HEK293 (cell line): ENCODE results near the gene GTF2A1.

Experiments
- CTCF ChIA-PET: fragments of 350-600 bp; formaldehyde crosslinking; extraction: SDS; loops from one replicate; lab custom pipeline; 2021; ENCODE audit warnings: antibody characterized with exemption; lab: Yijun Ruan, JAX
- POLR2A ChIA-PET: fragments of 300-600 bp; formaldehyde crosslinking; extraction: SDS; loops from one replicate; lab custom pipeline; 2020; ENCODE audit warnings: antibody characterized with exemption, inconsistent platforms; lab: Yijun Ruan, JAX
- H3K27ac ChIP-seq: fragments of 200-500 bp; sonication (Bioruptor generic); 2 replicates; pipeline ENCODE4 v1.5.1; 2014; ENCODE audit warnings: low read depth, low read length, control low read depth, inconsistent platforms; ENCODE audit errors: extremely low read depth
- H3K36me3 ChIP-seq, 2 experiments: fragments of 200-500 bp in 1 of 2; sonication (Bioruptor generic) in 1 of 2; 1 replicate in 1 of 2; 2 replicates in 1 of 2; pipeline ENCODE4 v1.5.1; 2014 to 2017; ENCODE audit warnings: inconsistent platforms in 2 of 2, low read length in 2 of 2; ENCODE audit not compliant: control insufficient read depth in 2 of 2, insufficient read depth in 1 of 2
- H3K4me1 ChIP-seq: fragments of 200-500 bp; sonication (Bioruptor generic); 2 replicates; pipeline ENCODE4 v1.5.1; 2014; ENCODE audit warnings: mild to moderate bottlenecking, low read length, inconsistent platforms; ENCODE audit not compliant: control insufficient read depth, insufficient read depth
- H3K4me3 ChIP-seq: 2 replicates; pipeline ENCODE4 v1.5.1; 2011; ENCODE audit warnings: low read depth, mild to moderate bottlenecking, control low read depth, low read length, moderate library complexity
- H3K9me3 ChIP-seq: fragments of 200-500 bp; sonication (Bioruptor generic); 2 replicates; pipeline ENCODE4 v1.5.1; 2014; ENCODE audit warnings: low read depth, low read length, inconsistent platforms; ENCODE audit not compliant: control insufficient read depth, insufficient read depth
- GLI2 ChIP-seq: fragments of 450-650 bp; formaldehyde crosslinking; IDR thresholded peaks from 2 replicates; pipeline ENCODE4; 2017; ENCODE audit warnings: missing biosample characterization, missing genetic modification characterization, low read depth, borderline replicate concordance
- GLI4 ChIP-seq: fragments of 450-650 bp; formaldehyde crosslinking; IDR thresholded peaks from 2 replicates; pipeline ENCODE4 v1.5.1; 2016; ENCODE audit warnings: missing biosample characterization, missing genetic modification characterization
- HOXC10 ChIP-seq: sonication (generic); formaldehyde crosslinking; IDR thresholded peaks from 2 replicates; pipeline ENCODE4 v1.8.1; 2023; ENCODE audit warnings: mild to moderate bottlenecking, missing genetic modification reagents
- KLF10 ChIP-seq: fragments of 450-650 bp; IDR thresholded peaks from 2 replicates; pipeline ENCODE4 v1.5.1; 2018; ENCODE audit warnings: missing biosample characterization, mild to moderate bottlenecking, missing genetic modification characterization
- SCRT1 ChIP-seq: fragments of 450-650 bp; formaldehyde crosslinking; IDR thresholded peaks from 2 replicates; pipeline ENCODE4 v1.5.1; 2016; ENCODE audit warnings: missing biosample characterization, missing genetic modification characterization, borderline replicate concordance
- ZNF133 ChIP-seq: fragments of 450-650 bp; formaldehyde crosslinking; IDR thresholded peaks from 2 replicates; pipeline ENCODE4 v1.5.1; 2016; ENCODE audit warnings: missing biosample characterization, missing genetic modification characterization
- ZNF184 ChIP-seq: fragments of 450-650 bp; IDR thresholded peaks from 2 replicates; pipeline ENCODE4 v1.5.1; 2018; ENCODE audit warnings: missing biosample characterization, mild to moderate bottlenecking, missing genetic modification characterization
- ZNF239 ChIP-seq: fragments of 450-650 bp; formaldehyde crosslinking; IDR thresholded peaks from 2 replicates; pipeline ENCODE4 v1.5.1; 2016; ENCODE audit warnings: missing biosample characterization, missing genetic modification characterization
- ZNF311 ChIP-seq: fragments of 450-650 bp; formaldehyde crosslinking; IDR thresholded peaks from 2 replicates; pipeline ENCODE4 v1.5.1; 2017; ENCODE audit warnings: missing biosample characterization, missing genetic modification characterization, borderline replicate concordance
- ZNF324 ChIP-seq: fragments of 450-650 bp; formaldehyde crosslinking; IDR thresholded peaks from 2 replicates; pipeline ENCODE4 v1.5.1; 2016; ENCODE audit warnings: missing biosample characterization, missing genetic modification characterization
- ZNF350 ChIP-seq: fragments of 450-650 bp; formaldehyde crosslinking; IDR thresholded peaks from 2 replicates; pipeline ENCODE4 v1.5.0; 2017; ENCODE audit warnings: missing biosample characterization, mild to moderate bottlenecking, missing genetic modification characterization
- ZNF366 ChIP-seq: fragments of 450-650 bp; formaldehyde crosslinking; conservative IDR thresholded peaks from 2 replicates; pipeline ENCODE4 v1.5.1; 2016; ENCODE audit warnings: missing biosample characterization, missing genetic modification characterization
- ZNF513 ChIP-seq: fragments of 450-650 bp; IDR thresholded peaks from 2 replicates; pipeline ENCODE4 v1.5.1; 2018; ENCODE audit warnings: missing biosample characterization, missing genetic modification characterization
- ZNF521 ChIP-seq: fragments of 450-650 bp; formaldehyde crosslinking; IDR thresholded peaks from 2 replicates; pipeline ENCODE4 v1.5.1; 2017; ENCODE audit warnings: missing biosample characterization, mild to moderate bottlenecking, missing genetic modification characterization
- ZNF529 ChIP-seq: fragments of 450-650 bp; formaldehyde crosslinking; IDR thresholded peaks from 2 replicates; pipeline ENCODE4 v1.5.1; 2017; ENCODE audit warnings: missing genetic modification characterization, missing biosample characterization; ENCODE audit not compliant: insufficient replicate concordance
- ZNF621 ChIP-seq: fragments of 450-650 bp; formaldehyde crosslinking; IDR thresholded peaks from 2 replicates; pipeline ENCODE4 v1.5.1; 2017; ENCODE audit warnings: missing biosample characterization, missing genetic modification characterization
- ZNF626 ChIP-seq: fragments of 450-650 bp; sonication (Bioruptor Pico); formaldehyde crosslinking; IDR thresholded peaks from 2 replicates; pipeline ENCODE4 v1.5.1; 2018; ENCODE audit warnings: missing biosample characterization, missing genetic modification characterization, inconsistent platforms
- ZNF701 ChIP-seq: fragments of 450-650 bp; formaldehyde crosslinking; IDR thresholded peaks from 2 replicates; pipeline ENCODE4 v1.5.1; 2016; ENCODE audit warnings: missing biosample characterization, missing genetic modification characterization
- ZNF785 ChIP-seq: fragments of 450-650 bp; formaldehyde crosslinking; IDR thresholded peaks from 2 replicates; pipeline ENCODE4 v1.5.1; 2016; ENCODE audit warnings: missing biosample characterization, missing genetic modification characterization
- ZNF792 ChIP-seq: fragments of 450-650 bp; formaldehyde crosslinking; IDR thresholded peaks from 2 replicates; pipeline ENCODE4 v1.5.1; 2016; ENCODE audit warnings: missing biosample characterization, missing genetic modification characterization
- TF ChIP-seq, protein P1 (sequence below): fragments of 450-650 bp; formaldehyde crosslinking; IDR thresholded peaks from 2 replicates; pipeline ENCODE4 v1.5.1; 2016; ENCODE audit warnings: missing biosample characterization, missing genetic modification characterization
- TF ChIP-seq, protein P2 (sequence below): fragments of 450-650 bp; formaldehyde crosslinking; IDR thresholded peaks from 2 replicates; pipeline ENCODE4 v1.5.0; 2017; ENCODE audit warnings: missing biosample characterization, missing genetic modification characterization, borderline replicate concordance

Gene GTF2A1

GRCh38 chr14:81161088-81161487, 59.7 kb downstream of the GTF2A1 start:
- CTCF ChIA-PET, result interaction anchor here (0.7 to 5.4 kb wide), 3 partner anchors 10 to 164 kb away, joined by 4 to 45 read pairs (median 7); no protein-coding TSS in a partner anchor

GRCh38 chr14:81157431-81157830, 63.3 kb downstream of the GTF2A1 start:
- H3K36me3 ChIP-seq, result no peaks in the 10 kb centered on the region
- H3K9me3 ChIP-seq, result no peaks in the 10 kb centered on the region
- H3K4me1 ChIP-seq, result no peaks in the 10 kb centered on the region
- no peak overlapping the region for H3K4me3 ChIP-seq
- ChIA-PET POLR2A (no interaction called here), CTCF (interaction anchor here (1.0 to 1.6 kb wide), 4 partner anchors 13 to 307 kb away, joined by 3 to 6 read pairs (median 4); no protein-coding TSS in a partner anchor)
- TF ChIP-seq HOXC10 (CRISPR knock-in tag), result no peak
- no peak for TF ChIP-seq ZNF350 (tag by site-specific recombination)
- TF ChIP-seq ZNF529, result no peak
- TF ChIP-seq ZNF239 (tag by site-specific recombination), result no peak
- no peak for TF ChIP-seq ZNF785 (tag by site-specific recombination)
- no peak for TF ChIP-seq ZNF521
- TF ChIP-seq KLF10 (tag by site-specific recombination), result no peak
- no peak for TF ChIP-seq ZNF311
- no peak for TF ChIP-seq GLI2 (tag by site-specific recombination)
- no peak for TF ChIP-seq ZNF133 (tag by site-specific recombination)
- H3K27ac ChIP-seq, result no peak overlapping the region

More at GRCh38 chr14:81161088-81161487, 59.7 kb downstream of the GTF2A1 start:
- H3K27ac ChIP-seq, result no peak overlapping the region
- TF ChIP-seq ZNF626 (no peak), GLI4 (tag by site-specific recombination) (no peak), ZNF792 (tag by site-specific recombination) (no peak), ZNF513 (no peak), ZNF521 (no peak), ZNF184 (tag by site-specific recombination) (no peak), ZNF324 (tag by site-specific recombination) (no peak), ZNF701 (no peak), SCRT1 (tag by site-specific recombination) (no peak), ZNF366 (no peak), ZNF621 (no peak)
- TF ChIP-seq, protein P1, sequence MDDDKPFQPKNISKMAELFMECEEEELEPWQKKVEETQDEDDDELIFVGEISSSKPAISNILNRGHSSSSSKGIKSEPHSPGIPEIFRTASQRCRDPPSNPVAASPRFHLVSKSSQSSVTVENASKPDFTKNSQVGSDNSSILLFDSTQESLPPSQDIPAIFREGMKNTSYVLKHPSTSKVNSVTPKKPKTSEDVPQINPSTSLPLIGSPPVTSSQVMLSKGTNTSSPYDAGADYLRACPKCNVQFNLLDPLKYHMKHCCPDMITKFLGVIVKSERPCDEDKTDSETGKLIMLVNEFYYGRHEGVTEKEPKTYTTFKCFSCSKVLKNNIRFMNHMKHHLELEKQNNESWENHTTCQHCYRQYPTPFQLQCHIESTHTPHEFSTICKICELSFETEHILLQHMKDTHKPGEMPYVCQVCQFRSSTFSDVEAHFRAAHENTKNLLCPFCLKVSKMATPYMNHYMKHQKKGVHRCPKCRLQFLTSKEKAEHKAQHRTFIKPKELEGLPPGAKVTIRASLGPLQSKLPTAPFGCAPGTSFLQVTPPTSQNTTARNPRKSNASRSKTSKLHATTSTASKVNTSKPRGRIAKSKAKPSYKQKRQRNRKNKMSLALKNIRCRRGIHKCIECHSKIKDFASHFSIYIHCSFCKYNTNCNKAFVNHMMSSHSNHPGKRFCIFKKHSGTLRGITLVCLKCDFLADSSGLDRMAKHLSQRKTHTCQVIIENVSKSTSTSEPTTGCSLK (tag by site-specific recombination), result no peak
- TF ChIP-seq, protein P2, sequence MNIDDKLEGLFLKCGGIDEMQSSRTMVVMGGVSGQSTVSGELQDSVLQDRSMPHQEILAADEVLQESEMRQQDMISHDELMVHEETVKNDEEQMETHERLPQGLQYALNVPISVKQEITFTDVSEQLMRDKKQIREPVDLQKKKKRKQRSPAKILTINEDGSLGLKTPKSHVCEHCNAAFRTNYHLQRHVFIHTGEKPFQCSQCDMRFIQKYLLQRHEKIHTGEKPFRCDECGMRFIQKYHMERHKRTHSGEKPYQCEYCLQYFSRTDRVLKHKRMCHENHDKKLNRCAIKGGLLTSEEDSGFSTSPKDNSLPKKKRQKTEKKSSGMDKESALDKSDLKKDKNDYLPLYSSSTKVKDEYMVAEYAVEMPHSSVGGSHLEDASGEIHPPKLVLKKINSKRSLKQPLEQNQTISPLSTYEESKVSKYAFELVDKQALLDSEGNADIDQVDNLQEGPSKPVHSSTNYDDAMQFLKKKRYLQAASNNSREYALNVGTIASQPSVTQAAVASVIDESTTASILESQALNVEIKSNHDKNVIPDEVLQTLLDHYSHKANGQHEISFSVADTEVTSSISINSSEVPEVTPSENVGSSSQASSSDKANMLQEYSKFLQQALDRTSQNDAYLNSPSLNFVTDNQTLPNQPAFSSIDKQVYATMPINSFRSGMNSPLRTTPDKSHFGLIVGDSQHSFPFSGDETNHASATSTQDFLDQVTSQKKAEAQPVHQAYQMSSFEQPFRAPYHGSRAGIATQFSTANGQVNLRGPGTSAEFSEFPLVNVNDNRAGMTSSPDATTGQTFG (tag by site-specific recombination), result no peak
- TF ChIP-seq, all 188 proteins: peak for 0
- POLR2A ChIA-PET, result interaction anchor here (0.8 kb wide), 1 partner anchor 9 kb away, joined by 5 read pairs; no protein-coding TSS in a partner anchor
- no peaks in the 10 kb centered on the region for H3K36me3 ChIP-seq
- no peaks in the 10 kb centered on the region for H3K9me3 ChIP-seq
- H3K4me3 ChIP-seq, result no peak overlapping the region
- H3K4me1 ChIP-seq, result no peaks in the 10 kb centered on the region
